Astrocyte of the cerebellum (primary cell): Measurements from ENCODE around the gene RPS6KA2.

ENCODE experiments used
- DNase-seq: peaks from one replicate; pipeline ENCODE4 v3.0.0-alpha.2; 2011; ENCODE audit warnings: low read depth
- H3K4me3 ChIP-seq: 2 replicates; pipeline ENCODE4 v1.5.1; 2011; ENCODE audit warnings: mild to moderate bottlenecking, low read depth, low read length, moderate library complexity
- CTCF ChIP-seq: IDR thresholded peaks from 2 replicates; pipeline ENCODE4 v1.5.1; 2012; ENCODE audit warnings: low read length, low read depth, moderate library complexity, mild to moderate bottlenecking; ENCODE audit errors: missing control alignments
- in situ Hi-C: cut with HindIII; loops from 2 replicates; pipeline ENCODE4 v1.10.0; 2017; ENCODE audit warnings: low sequenced_read_pairs

RPS6KA2 gene

DNA sequence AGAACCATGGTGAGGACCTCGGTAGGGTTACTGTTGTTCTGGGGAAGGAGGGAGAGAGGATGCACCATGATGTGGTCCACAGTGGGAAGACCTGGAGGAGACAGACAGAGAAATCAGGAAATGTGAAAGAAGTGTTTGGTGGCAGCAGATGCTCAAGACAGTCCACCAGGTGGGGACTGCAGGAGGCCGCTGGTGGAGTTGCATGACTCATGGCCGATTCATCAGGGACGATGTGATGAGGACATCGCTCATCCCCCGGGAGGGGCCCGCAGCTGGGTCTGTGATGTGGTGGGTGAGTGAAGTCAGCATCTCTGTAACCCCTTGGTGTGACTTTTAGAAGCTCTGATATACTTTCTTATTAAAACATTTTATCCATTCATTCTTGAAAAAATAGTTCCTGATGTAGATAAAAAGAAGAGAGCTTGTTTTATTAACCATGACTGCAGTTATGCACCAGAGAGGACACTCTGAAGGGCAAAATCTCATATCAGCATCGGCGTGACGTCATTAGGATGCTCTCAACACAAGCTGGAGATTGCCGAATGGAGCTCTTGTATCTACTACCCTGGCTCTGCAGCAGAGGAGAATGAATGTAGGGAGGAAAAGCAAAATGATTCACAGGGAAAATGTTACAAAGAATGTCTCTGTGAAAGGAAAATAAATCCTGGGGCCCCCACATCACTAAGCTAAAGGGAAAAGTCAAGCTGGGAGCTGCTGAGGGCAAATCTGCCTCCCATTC is 111.8 kb downstream of the RPS6KA2 start:
- TF ChIP-seq CTCF = peak; percentile 41
- in situ Hi-C loops = no loop called here
- peak; percentile 27 for DNase-seq

DNA sequence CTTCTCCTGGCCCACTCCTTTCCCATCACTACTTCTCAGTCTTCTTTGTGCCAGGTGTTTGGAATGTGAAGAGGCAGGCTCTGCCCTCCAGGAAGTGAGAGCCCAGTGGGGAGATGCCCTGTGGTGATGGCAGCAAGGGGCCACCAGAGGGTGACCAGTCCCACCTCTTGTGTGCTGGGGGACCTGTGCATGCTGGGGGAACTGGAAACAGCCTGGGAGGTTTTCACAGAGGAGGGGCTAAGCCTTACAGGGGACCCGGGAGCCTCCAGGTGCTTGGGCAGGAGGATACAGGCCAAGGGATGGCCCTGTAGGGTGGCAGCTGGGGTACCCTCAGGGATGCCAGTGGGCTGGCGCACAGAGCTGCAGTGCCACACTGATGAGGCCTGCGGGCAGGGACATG is 112.9 kb downstream of the RPS6KA2 start:
- in situ Hi-C loops = no loop called here
- no peak for DNase-seq
- TF ChIP-seq CTCF = no peak
- no peak overlapping the region for H3K4me3 ChIP-seq

More for the DNA sequence above, 111.8 kb downstream of the RPS6KA2 start:
- no peak overlapping the region for H3K4me3 ChIP-seq

DNA sequence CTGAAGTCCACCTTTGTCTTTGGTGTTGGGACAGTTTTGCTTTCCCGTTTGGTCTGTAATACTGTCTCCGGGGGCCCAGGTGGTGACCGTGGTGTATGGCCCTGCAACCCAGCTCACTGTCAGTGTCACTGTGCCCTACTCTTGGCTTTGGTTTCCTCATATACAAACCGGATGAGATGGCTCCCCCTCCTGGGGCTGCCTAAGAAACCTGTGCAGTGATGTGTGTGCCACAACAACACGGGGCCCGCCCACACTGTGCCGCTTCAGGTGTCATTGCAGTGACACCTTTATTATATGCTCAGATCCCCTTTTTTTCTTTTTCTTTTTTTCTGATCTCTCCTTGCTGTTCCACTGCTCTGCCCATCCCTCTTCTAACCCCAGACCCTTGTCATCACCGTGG is 114.5 kb downstream of the RPS6KA2 start:
- H3K4me3 ChIP-seq = no peak overlapping the region
- no peak for TF ChIP-seq CTCF
- in situ Hi-C loops = no loop called here
- no peak for DNase-seq

- TF ChIP-seq CTCF = no peak
- in situ Hi-C loops = no loop called here
- DNase-seq = no peak
- H3K4me3 ChIP-seq = no peak overlapping the region
Measured at GRCh38 chr6:166511316-166511715, 115.7 kb downstream of the RPS6KA2 start.

DNA sequence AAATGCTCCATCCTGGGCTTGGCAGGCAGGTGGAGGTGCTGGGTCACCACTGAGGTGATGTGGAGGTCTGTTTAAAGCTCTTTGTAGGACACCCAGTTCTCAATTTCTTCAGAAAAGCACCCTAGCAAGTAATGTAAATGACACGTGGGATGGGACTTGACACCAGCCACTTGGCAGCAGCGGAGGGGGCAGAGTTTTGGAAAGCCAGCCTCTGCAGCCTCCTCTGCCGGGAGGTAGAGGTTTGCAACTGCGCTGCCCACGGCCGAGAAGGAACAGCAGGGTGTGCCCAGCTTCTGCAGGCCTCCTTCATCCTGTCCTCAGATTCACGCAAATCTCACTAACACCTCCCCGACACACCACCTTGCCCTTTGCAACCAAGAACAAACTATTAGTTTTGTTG is 117.9 kb downstream of the RPS6KA2 start:
- no peak overlapping the region for H3K4me3 ChIP-seq
- DNase-seq = no peak
- TF ChIP-seq CTCF = no peak
- in situ Hi-C loops = no loop called here

DNA sequence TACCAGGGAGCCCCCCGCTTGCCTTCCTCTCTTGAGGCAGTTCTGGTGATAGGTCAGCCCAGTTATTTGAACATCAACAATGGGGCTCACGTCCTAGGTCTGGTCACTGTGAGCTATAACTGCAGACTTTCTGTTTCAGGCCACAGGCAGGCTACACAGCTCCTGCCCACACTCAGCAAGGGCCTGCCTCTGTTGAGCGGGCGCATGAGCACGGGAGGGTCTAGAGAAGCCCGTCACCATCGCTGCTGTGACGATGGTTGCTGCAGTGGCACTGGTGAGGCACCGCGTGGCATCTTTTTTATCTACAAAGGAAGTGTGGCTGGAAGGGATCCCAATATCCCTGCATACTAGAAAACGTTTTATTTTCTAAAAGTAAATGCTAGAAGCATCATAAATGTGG is 118.3 kb downstream of the RPS6KA2 start:
- H3K4me3 ChIP-seq = no peak overlapping the region
- in situ Hi-C loops = no loop called here
- no peak for DNase-seq
- no peak for TF ChIP-seq CTCF
